GM19372 (cell line): ENCODE results near the gene APOM.

Experiments
- ATAC-seq: cut with Tn5 transposase; IDR thresholded peaks from one replicate; pipeline ENCODE4 v1.9.1; 2021; ENCODE audit warnings: mild to moderate bottlenecking, low read depth, moderate library complexity; ENCODE audit not compliant: unreplicated experiment

The APOM gene

GRCh38 chr6:31630177-31630934, 25.3 kb upstream of the APOM start:
- no peak for ATAC-seq

- ATAC-seq: no peak
Measured at GRCh38 chr6:31631209-31631608, 24.5 kb upstream of the APOM start.

GRCh38 chr6:31631681-31632278, 23.9 kb upstream of the APOM start:
- no peak for ATAC-seq

GRCh38 chr6:31632279-31632946, 23.3 kb upstream of the APOM start:
- no peak for ATAC-seq

GRCh38 chr6:31633447-31633846, 22.2 kb upstream of the APOM start:
- no peak for ATAC-seq

GRCh38 chr6:31634131-31634530, 21.6 kb upstream of the APOM start:
- no peak for ATAC-seq

- no peak for ATAC-seq
Measured at GRCh38 chr6:31634969-31635575, 20.6 kb upstream of the APOM start.

- ATAC-seq: no peak
Measured at GRCh38 chr6:31636698-31637596, 18.7 kb upstream of the APOM start.

GRCh38 chr6:31639043-31639442, 16.7 kb upstream of the APOM start:
- no peak for ATAC-seq

GRCh38 chr6:31639449-31639861, 16.2 kb upstream of the APOM start:
- no peak for ATAC-seq

GRCh38 chr6:31640612-31641011, 15.1 kb upstream of the APOM start:
- no peak for ATAC-seq

GRCh38 chr6:31641370-31641769, 14.3 kb upstream of the APOM start:
- ATAC-seq: no peak

GRCh38 chr6:31642798-31643570, 12.7 kb upstream of the APOM start:
- no peak for ATAC-seq

GRCh38 chr6:31643818-31644454, 11.8 kb upstream of the APOM start:
- ATAC-seq: no peak

- no peak for ATAC-seq
Measured at GRCh38 chr6:31645325-31645724, 10.4 kb upstream of the APOM start.

GRCh38 chr6:31651602-31652191, 4.0 kb upstream of the APOM start:
- ATAC-seq: no peak

GRCh38 chr6:31652925-31653724, 2.6 kb upstream of the APOM start:
- ATAC-seq: peak; percentile 52
